ENCODE measurements around the gene FAHD1.
A peak's percentile ranks its signal among the peaks of the same experiment; 100 is the strongest.

The FAHD1 gene

DNA sequence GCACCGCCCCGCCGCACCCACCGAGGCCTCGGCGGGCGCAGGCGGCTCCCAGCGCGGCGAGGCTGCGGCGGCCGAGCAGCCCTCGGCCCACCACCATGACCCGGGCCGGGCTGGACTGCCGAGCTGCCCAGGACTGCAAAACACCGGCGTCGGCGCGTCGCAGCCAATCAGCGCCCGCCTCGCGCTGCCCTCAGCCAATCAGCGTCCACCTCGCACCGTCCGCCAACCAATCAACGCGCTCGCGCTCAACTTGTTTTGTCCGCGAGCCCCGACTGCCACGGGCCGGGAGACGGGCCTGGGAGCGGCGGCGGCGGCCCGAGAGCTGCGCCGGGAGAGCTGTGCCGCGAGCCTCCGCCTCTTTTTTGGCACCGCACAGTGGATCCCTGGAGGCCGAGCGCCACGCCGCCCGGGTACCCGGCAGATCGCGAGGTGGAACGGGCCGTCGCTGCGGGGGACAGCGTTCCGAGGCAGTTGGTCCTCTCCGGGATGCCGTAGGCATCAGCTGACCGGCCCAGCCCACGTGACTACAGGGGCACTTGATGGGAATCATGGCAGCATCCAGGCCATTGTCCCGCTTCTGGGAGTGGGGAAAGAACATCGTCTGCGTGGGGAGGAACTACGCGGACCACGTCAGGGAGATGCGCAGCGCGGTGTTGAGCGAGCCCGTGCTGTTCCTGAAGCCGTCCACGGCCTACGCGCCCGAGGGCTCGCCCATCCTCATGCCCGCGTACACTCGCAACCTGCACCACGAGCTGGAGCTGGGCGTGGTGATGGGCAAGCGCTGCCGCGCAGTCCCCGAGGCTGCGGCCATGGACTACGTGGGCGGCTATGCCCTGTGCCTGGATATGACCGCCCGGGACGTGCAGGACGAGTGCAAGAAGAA is at the start of gene FAHD1, which contains the start of gene HAGH:
Gene FAHD1 (plus strand): TSS at position 516 of the 883 bp plus-strand sequence. CDS start 33 bp downstream, at position 549.
Gene HAGH (minus strand): TSS at position 135 of the 883 bp plus-strand sequence. CDS start 38 bp downstream, at position 97.
- peak; percentile 99 for DNase-seq (ENCODE audit: low spot score)

DNA sequence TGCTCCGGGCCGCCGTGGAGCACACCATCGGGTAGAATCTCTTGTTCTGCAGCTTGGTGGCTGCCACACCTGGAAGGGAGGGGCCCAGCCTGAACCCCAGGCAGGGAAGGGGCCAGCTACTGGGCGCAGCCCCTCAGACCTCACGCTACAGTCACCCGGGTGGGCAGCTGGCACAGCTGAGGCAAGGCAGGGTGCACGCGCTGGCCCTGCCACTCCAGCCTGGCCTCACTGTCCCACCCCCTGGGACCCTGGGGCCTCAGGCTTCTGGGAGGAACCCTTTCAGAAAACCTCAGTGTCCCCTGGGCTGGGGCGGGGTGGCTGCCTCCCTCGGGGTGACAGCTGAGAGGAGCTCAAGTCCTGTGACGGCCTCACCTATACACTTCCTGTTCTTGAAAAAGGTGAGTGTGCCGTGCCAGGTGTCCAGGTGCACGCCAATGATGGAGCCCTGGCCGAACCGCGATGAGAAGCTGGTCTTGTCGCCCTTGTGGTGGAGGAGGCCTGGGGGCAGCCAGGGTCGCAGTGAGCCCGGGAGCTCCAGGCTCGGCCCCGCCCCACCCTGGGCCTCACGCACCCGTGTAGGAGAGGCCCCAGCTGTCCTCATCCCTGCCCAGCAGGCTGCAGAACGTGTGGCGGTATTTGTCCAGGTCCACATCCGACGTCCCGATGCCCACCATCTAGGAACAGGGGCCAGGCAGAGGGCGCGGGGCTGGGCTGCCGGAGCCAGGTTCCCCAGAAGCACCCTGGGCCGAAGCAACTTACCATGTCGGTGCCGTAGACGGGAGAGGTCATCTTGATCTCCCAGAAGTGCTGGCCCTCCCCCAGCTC is 49.4 kb upstream of the FAHD1 start:
- no peak for DNase-seq (ENCODE audit: low spot score)

DNA sequence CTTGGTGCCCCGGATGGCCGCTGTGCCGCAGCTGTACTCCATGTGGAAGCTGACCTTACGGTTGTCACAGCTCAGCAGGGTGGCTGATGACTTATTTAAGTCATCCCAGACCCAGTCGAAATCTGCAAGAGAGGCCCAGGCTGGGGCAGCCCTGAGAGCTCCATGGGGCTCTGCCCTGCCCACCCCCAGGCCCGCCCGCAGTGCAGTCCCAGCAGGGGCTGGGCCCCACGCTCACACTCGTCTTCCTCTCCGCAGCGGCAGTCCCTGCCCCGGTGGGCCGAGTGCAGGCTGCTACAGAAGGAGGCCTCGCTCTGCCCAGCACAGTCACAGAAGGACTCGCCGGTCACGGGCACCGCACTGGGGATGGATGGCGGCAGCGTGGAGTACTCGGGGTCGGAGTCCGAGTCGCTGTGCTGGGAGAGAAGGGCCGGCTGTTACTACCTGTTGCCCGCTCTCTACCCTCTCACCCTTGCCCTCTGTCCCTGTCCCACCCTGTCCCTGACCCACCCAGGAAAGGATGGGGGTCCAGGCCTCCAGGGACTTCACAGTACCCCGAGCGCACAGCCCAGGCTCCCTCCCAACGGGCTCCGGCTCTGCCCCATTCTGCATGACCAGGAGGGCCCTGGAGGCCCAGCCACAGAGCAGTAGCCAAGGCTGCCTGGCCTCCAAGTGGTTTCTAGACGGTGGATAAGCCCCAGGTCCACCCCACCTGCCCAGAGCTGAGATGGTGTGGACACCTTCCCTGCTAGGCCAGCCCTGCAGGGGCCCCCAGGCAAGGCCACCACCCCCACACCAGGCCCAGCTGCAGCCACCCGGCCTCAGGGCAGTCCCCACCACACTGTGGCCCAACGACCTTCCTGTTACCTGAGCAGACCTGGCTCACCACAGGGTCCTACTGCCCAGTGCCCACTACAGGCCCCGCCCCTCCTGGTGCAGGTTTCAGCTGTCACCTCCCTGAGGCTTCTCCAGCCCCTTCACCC is 48.5 kb upstream of the FAHD1 start:
- DNase-seq (ENCODE audit: low spot score) = no peak

DNA sequence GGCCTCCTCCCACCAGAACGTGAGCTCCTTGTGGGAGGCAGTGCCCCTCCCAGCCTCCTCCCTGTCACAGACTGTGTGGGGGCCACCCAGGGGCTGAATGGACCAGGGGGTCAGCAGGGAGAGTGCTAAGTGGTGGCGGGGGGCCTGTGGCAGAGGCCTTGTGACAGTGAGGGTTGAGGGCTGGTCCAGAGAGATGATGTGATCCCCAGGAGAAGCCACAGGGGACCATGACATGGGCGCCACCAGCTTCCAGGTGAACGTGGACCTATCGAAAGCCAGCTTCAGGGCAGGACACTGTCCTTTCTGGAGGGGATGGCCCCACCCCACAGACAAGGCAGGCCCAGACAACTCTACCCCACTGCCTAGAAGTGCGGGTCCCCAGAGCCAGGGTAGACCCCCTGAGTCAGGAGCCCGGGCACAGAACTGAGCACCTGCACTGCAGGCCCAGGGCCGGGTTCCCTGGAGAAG is 47.7 kb upstream of the FAHD1 start:
- DNase-seq (ENCODE audit: low spot score) = no peak

DNA sequence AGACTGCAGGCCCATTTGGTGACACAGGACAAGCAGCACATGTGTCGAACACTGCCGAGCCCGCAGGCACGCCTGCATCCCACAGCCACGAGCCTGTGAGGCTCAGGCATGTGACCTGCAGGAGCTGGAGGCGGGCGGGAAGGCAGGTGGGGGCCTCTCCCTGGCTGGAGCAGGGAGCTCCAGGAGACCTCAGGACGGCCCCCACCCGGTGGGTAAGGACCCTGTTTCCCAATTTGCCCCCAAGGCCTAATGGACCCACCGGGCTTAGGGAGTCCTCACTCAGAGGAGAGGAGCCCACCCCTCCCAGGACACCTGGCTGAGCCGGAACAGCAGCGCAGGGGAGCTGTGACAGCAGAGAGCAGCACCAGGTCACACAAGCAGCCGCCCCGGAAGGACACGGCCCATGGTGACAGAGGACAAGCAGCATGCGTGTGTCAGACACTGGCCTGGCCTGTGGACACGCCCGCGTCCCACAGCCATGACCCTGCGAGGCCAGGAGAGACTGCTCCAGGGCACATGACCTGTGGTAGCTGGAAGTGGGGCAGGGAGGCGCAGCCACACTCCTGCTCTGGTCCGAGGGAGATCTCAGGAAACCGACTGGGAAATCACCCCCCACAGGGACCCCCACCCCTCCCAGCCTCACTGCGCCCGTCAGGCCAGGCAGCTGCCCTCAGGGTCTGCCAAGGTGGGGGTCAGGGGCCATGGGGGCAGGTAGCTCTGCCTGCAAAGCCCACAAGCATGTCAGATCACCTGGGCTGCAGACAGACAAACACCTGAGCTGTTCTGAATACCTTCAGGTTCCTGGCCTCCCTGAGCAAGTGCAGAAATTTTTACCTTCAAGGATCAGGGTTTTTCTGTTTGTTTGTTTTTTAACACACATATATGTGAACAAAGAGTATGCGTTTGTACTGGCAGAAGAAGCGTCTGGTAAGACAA is 47.0 kb upstream of the FAHD1 start:
- DNase-seq (ENCODE audit: low spot score) = no peak

DNA sequence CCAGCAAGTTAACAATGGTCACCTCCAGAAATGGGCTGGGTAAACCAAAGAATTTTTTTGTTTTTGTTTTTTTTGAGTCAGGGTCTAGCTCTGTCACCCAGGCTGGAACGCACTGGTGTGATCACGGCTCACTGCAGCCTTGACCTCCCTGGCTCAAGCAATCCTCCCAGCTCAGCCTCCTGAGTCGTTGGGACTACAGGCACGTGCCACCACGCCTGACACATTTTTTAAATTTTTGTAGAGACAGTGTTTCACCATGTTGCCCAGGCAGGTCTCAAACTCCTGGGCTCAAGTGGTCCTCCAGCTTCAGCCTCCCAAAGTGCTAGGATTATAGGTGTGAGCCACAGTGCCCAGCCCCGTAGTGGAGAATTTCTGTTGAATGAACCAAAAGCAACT is 46.3 kb upstream of the FAHD1 start:
- DNase-seq (ENCODE audit: low spot score) = no peak

DNA sequence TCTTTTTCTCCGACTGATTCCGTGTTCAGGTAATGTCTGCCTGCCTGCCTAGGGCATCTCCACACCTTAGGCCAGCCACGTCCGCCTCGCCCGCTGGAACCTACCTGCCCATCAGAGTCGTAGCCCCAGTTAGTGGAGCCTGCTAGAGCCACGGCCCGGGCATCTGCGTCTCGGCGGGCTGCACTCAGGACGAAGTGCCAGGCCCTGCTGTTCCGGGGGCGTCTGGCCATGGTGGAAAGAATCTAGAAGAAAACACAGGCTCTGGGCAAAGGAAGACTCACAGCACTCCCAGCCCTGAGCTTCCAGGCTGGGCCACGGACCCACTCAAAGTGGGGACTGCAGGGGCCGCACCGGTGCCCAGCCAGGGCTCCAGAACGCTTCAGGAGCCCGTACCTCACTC is 45.8 kb upstream of the FAHD1 start:
- no peak for DNase-seq (ENCODE audit: low spot score)

DNA sequence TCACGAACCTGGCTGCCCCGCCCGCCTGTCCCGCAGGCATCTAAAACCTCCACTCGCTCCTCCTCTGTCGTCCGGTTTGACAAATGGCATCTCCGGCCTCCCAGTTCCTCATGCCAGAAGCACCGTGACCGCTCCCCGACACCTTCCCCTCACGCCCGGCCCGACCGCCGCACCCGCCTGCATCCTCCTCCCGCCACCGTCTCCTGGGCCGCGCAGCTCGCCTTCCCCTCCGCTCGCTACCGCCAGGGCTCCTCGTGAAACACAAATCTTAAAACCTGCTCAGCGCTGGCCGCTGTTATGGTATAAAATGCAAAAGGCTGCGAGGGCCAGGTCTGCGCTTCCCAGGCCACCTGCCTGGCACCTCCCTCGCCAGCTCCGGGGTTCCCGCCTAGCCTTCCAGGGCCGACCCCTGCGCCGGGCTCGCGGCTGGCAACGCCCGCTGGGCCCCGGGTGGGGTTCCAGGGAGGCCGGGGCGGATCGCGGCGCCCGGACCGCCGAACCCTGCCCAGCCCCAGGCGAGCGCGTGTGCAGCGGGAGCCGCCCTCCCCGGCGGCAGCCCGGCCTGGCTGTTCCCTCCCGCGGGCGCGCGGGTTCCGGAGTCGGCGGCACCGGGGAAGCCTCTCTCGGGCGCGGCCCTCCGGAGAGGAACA is 45.1 kb upstream of the FAHD1 start:
- no peak for DNase-seq (ENCODE audit: low spot score)

DNA sequence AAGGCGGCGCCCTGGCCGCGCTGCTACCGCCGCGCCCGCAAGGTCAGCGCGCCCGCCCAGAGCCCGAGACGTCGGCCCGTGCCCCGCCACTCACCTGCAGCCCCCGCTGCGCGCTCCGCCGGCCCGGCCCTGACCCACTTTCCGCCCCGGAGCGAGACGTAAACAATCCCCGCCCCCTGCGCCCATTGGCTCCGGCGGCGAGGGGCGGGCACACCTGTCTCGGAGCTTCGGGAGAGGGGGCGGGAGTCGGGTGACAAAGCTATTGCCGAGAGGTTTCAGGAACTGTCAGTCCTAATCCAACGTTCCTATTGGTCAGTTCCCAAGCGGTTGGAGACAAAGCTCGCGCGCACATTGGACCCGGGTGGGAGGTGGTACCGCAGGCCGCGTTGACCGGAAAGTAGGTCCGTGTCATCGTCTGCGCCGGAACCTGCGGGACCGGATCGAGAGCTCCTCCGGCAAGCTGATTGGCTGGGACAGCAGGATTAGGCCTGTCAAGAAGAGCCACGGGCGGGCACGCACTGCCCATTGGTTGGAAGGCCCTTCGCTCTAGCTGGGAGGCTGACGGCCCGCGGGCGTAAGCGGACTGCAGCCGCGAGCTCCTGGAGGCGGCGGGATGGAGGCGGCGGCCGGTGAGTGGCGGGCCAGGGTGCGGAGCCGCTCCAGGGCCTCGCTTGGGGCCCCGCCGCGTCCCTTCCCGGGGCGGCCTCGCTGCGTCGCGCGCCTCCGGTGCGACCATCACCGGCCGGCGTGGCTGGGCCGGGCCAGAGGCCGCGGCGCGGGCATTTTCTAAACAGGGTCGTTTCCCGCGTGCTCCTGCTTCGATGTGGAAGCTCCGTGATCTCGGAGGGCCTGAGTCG is 44.4 kb upstream of the FAHD1 start, which contains the start of the genes NUBP2 and SPSB3:
Gene NUBP2 (plus strand): TSS at position 553 of the 857 bp plus-strand sequence. CDS start 61 bp downstream, at position 614.
Gene SPSB3 (minus strand): TSS at position 164 of the 857 bp plus-strand sequence. CDS start 1,088 bp downstream, outside the sequence.
- DNase-seq (ENCODE audit: low spot score) = peak; percentile 100

DNA sequence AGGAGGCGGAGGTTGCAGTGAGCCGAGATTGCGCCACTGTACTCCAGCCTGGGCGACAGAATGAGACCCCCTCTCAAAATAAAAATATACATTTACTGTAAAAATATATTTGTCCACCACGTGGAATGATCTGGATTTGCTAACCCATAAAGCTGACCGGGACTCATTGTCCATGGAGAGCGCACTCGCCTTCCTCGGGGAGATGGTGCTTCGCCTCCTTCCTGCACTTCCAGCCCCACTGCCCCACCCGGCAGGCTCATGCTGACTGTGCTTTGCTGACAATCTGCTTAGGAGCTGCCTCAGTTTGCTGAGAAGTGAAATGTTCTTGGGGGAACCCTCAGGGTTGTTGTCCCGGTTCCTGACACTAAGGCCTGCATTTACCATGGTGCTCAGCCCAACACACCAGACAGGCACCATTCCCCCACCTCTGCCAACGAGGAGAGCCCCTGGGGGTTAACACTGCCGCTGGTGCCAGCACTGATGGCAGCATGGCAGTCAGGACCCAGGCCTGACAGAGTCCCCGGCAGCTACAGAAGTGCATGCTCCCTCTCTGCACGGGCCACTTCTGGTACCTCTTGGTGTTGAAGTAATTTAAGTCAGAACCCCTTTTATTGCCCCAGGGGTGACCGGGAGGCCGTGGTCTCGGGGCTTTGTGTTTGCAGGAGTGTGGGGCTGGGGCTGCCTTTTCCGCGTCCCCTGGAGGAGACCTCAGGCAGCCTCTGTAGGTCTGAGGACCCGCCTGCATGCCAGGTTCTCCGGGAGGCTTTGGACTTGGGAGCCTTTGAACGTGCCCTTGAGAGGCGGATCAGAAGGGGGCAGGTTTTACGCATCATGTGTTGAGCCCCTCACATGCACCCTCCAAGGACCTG is 41.8 kb upstream of the FAHD1 start:
- DNase-seq (ENCODE audit: low spot score) = no peak

DNA sequence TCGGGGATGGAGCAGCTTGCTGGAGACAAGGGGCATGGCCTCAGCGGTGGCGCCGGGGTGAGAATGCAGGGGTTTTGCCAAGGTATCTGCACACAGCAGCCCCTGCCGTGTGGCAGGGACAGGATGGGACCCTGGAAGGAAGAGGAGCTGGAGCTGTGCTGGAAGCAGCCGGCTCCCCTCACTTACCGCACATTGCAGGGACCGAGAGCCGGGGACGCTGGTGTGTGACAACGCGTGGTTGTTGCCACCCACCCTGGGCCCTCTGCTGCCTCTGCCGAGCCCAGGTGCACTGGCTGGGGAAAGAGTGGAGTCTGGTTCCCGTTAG is 41.2 kb upstream of the FAHD1 start:
- DNase-seq (ENCODE audit: low spot score) = no peak

DNA sequence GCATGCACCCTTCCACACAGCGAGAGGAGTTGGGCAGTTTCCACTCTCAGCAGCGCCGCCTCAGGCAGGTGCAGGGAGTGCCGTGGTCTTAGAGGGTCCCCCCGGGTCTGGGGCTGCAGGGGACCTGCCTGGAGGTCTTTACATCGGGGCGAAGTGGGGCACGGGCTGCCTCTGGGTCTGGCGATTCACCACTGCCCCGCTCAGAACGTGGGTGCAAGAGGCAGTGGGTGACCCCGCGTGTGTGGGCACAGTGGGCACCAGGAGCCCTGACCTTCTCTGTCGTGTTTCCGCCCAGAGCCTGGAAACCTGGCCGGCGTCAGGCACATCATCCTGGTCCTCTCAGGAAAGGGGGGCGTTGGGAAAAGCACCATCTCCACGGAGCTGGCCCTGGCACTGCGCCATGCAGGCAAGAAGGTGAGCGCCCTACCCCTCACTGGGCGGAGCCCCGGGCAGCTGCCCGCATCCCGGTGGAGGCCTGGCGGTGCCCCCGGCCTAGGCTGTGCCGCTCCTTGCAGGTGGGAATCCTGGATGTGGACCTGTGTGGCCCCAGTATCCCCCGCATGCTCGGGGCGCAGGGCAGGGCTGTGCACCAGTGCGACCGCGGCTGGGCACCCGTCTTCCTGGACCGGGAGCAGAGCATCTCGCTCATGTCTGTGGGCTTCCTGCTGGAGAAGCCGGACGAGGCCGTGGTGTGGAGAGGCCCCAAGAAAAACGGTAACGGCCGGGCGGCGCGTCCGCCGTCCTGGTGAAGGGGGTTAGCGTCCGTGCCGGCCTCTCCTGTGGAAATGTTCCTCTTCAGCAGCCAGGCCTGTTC is 40.6 kb upstream of the FAHD1 start:
- no peak for DNase-seq (ENCODE audit: low spot score)

DNA sequence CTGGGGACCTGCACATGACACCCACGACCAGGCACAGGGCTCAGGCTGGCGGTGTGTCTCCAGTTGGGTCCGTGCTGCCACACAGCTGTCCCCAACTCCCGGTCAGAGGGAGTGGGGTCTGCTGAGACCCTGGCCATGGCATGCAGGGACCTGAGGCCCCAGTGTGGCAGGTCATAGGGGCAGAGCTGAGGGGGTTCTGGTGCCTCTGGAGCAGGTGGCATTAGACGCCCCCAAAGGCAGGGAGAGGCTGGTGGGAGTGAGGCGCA is 40.0 kb upstream of the FAHD1 start:
- no peak for DNase-seq (ENCODE audit: low spot score)

DNA sequence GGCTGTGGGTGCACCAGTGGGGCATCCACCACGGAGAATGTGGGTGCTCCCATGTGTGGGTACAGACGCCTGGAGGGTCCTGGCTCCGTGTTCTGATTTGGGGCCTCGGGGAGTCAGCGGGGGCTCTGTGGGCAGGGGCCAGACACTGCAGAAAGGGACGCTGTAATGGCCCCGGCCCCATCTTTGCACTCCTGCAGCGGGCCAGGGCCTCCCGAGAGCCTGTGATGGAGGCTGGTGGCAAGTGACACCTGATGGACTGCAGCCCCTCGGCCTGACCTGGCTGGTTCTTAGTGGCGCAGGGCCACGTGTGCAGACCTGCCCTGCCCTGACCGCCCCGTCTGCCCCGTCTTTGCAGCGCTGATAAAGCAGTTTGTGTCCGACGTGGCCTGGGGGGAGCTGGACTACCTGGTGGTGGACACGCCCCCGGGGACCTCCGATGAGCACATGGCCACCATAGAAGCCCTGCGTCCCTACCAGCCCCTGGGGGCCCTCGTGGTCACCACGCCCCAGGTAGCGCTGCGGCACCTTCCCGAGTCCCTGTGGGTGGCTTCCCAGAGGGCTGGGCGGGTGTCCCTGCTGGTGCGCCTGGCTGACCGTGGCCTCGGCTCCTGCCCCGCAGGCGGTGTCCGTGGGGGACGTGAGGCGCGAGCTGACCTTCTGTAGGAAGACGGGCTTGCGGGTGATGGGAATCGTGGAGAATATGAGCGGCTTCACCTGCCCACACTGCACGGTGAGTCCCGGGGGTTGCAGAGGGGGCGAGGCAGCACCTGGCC is 39.5 kb upstream of the FAHD1 start:
- DNase-seq (ENCODE audit: low spot score) = no peak

DNA sequence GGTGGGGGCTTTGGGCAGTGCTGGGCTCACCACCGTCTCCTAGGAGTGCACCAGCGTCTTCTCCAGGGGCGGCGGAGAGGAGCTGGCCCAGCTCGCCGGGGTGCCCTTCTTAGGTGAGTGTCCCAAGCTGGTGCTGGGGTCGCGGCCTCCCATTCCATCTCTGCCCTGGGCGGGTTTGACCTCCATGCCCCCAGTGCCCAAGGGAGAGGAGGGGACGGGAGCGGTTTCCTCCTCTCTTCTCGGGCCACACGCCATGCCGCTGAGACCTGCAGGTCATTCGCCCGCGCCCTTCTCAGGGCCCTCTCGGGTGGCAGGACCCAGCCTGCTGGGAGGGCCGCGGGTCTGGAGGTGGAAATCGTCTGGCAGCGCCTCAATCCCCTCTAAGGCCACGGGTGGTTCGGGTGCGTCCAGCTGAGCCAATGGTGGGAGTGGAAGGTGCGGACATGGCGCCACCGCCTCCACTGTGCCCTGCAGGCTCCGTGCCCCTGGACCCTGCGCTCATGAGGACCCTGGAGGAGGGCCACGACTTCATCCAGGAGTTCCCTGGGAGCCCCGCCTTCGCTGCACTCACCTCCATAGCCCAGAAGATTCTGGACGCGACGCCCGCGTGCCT is 38.8 kb upstream of the FAHD1 start:
- no peak for DNase-seq (ENCODE audit: low spot score)

DNA sequence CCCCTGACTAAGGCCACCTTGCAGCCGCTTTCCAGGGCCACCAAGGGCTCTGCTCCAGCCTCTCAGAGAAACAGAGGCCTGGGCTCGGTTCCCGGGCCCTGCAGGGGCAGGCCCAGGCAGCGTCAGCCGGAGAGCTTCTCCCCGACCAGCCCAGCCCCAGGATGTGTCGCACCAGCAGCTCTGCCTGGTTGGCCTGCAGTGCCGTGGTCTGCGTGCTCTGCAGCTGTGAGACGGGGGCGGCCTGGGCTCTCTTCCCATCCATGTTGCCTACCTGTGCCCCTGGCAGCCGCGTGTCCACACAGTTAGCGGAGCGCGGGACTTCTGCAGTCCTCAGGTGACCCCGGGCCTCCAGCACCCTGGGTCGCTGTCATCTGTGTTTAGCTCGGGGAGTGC is 38.3 kb upstream of the FAHD1 start:
- DNase-seq (ENCODE audit: low spot score) = no peak
